Mucosa of gallbladder (tissue), 1 donor: ENCODE results near the gene ORAI1. TPM values are rescaled to one million over a fixed set of nuclear protein-coding genes. Genes with fewer than 3 reads are reported as not detected.
"Not testable (repeated sequence)": the region's sequence is repeated elsewhere in the genome, so short reads cannot be mapped to it uniquely, and the experiment has no call there.

Experiments used
- DNase-seq: peaks from one replicate; pipeline ENCODE4 v3.0.0-alpha.2; 2020; ENCODE audit warnings: low spot score
- total RNA-seq: library from RNA; stranded (reverse); gene quantifications from one replicate; pipeline ENCODE4 v1.2.1, GENCODE V29; 2021
- donor health status: DM: no; HTN: no; CAD: no.

Gene ORAI1
- total RNA-seq, 1 donor from 2014 or later = 28.9 TPM

- no peak for DNase-seq
Measured at GRCh38 chr12:121649322-121649721, 23.0 kb downstream of the ORAI1 start.

GRCh38 chr12:121649819-121650353 is 23.6 kb downstream of the ORAI1 start:
- no peak for DNase-seq

GRCh38 chr12:121651320-121651719 is 25.0 kb downstream of the ORAI1 start:
- no peak for DNase-seq

- DNase-seq = no peak
Measured at GRCh38 chr12:121652767-121653497, 26.6 kb downstream of the ORAI1 start.

GRCh38 chr12:121653999-121654398 is 27.7 kb downstream of the ORAI1 start:
- no peak for DNase-seq

GRCh38 chr12:121656122-121656521 is 29.8 kb downstream of the ORAI1 start:
- no peak for DNase-seq

- no peak for DNase-seq
Measured at GRCh38 chr12:121657305-121658008, 31.1 kb downstream of the ORAI1 start.

- DNase-seq = not testable (repeated sequence)
Measured at GRCh38 chr12:121661353-121662105, 35.2 kb downstream of the ORAI1 start.

GRCh38 chr12:121663610-121663929 is 37.2 kb downstream of the ORAI1 start:
- no peak for DNase-seq

GRCh38 chr12:121666829-121667228 is 40.5 kb downstream of the ORAI1 start:
- not testable (repeated sequence) for DNase-seq

- no peak for DNase-seq
Measured at GRCh38 chr12:121668750-121669520, 42.6 kb downstream of the ORAI1 start.

- DNase-seq = no peak
Measured at GRCh38 chr12:121669521-121669900, 43.2 kb downstream of the ORAI1 start, which contains the start of gene MORN3. Gene MORN3 (minus strand): TSS chr12:121669654. CDS start chr12:121669483, 171 bp downstream.

- DNase-seq = no peak
Measured at GRCh38 chr12:121673013-121673511, 46.7 kb downstream of the ORAI1 start.

- no peak for DNase-seq
Measured at GRCh38 chr12:121676190-121676589, 49.9 kb downstream of the ORAI1 start.

GRCh38 chr12:121678305-121678704 is 52.0 kb downstream of the ORAI1 start:
- no peak for DNase-seq

GRCh38 chr12:121678716-121679300 is 52.5 kb downstream of the ORAI1 start:
- no peak for DNase-seq

GRCh38 chr12:121679661-121680197 is 53.4 kb downstream of the ORAI1 start:
- DNase-seq = not testable (repeated sequence)

- no peak for DNase-seq
Measured at GRCh38 chr12:121688966-121689365, 62.6 kb downstream of the ORAI1 start.

- no peak for DNase-seq
Measured at GRCh38 chr12:121689430-121689829, 63.1 kb downstream of the ORAI1 start.
